ENCODE results near the gene TLE1.
"Not testable (repeated sequence)": the region's sequence is repeated elsewhere in the genome, so short reads cannot be mapped to it uniquely, and the experiment has no call there.

TLE1 gene

GRCh38 chr9:81599837-81600236, 89.5 kb downstream of the TLE1 start:
- no peak for DNase-seq (ENCODE audit: low spot score)

GRCh38 chr9:81598811-81599210, 90.5 kb downstream of the TLE1 start:
- DNase-seq (ENCODE audit: low spot score) = no peak

- DNase-seq (ENCODE audit: low spot score) = no peak
Measured at GRCh38 chr9:81598123-81598497, 91.2 kb downstream of the TLE1 start.

- DNase-seq (ENCODE audit: low spot score) = no peak
Measured at GRCh38 chr9:81597419-81598122, 91.8 kb downstream of the TLE1 start.

- no peak for DNase-seq (ENCODE audit: low spot score)
Measured at GRCh38 chr9:81596679-81597418, 92.5 kb downstream of the TLE1 start.

- no peak for DNase-seq (ENCODE audit: low spot score)
Measured at GRCh38 chr9:81595887-81596543, 93.3 kb downstream of the TLE1 start.

GRCh38 chr9:81595293-81595692, 94.1 kb downstream of the TLE1 start:
- DNase-seq (ENCODE audit: low spot score) = not testable (repeated sequence)

GRCh38 chr9:81594415-81594814, 94.9 kb downstream of the TLE1 start:
- no peak for DNase-seq (ENCODE audit: low spot score)

- no peak for DNase-seq (ENCODE audit: low spot score)
Measured at GRCh38 chr9:81592887-81593266, 96.5 kb downstream of the TLE1 start.

GRCh38 chr9:81591791-81592190, 97.6 kb downstream of the TLE1 start:
- no peak for DNase-seq (ENCODE audit: low spot score)

GRCh38 chr9:81590688-81591087, 98.7 kb downstream of the TLE1 start:
- DNase-seq (ENCODE audit: low spot score) = no peak

GRCh38 chr9:81589819-81590218, 99.5 kb downstream of the TLE1 start:
- no peak for DNase-seq (ENCODE audit: low spot score)

- DNase-seq (ENCODE audit: low spot score) = no peak
Measured at GRCh38 chr9:81589392-81589791, 100.0 kb downstream of the TLE1 start.

- no peak for DNase-seq (ENCODE audit: low spot score)
Measured at GRCh38 chr9:81588148-81588871, 101.0 kb downstream of the TLE1 start.

GRCh38 chr9:81586786-81587185, 102.6 kb downstream of the TLE1 start:
- DNase-seq (ENCODE audit: low spot score) = no peak

- DNase-seq (ENCODE audit: low spot score) = no peak
Measured at GRCh38 chr9:81585191-81585763, 104.1 kb downstream of the TLE1 start.

- no peak for DNase-seq (ENCODE audit: low spot score)
Measured at GRCh38 chr9:81584099-81584498, 105.2 kb downstream of the TLE1 start.

GRCh38 chr9:81581986-81582385, 107.4 kb downstream of the TLE1 start:
- no peak for DNase-seq (ENCODE audit: low spot score)

- no peak for DNase-seq (ENCODE audit: low spot score)
Measured at GRCh38 chr9:81579381-81579780, 110.0 kb downstream of the TLE1 start.

GRCh38 chr9:81578606-81579005, 110.7 kb downstream of the TLE1 start:
- no peak for DNase-seq (ENCODE audit: low spot score)

GRCh38 chr9:81575956-81576355, 113.4 kb downstream of the TLE1 start:
- DNase-seq (ENCODE audit: low spot score) = no peak

GRCh38 chr9:81574405-81574804, 114.9 kb downstream of the TLE1 start:
- DNase-seq (ENCODE audit: low spot score) = no peak

All from hematopoietic multipotent progenitor cell treated with erythropoietin and hydrocortisone succinate and interleukin-3 and kit ligand, for 17 days (in vitro differentiated cells).